GM18498 (cell line): ENCODE data around the gene ZSWIM9.
"Not testable (repeated sequence)": the region's sequence is repeated elsewhere in the genome, so short reads cannot be mapped to it uniquely, and the experiment has no call there.

ENCODE experiments used
- ATAC-seq: cut with Tn5 transposase; IDR thresholded peaks from one replicate; pipeline ENCODE4 v1.9.1; 2021; ENCODE audit warnings: mild to moderate bottlenecking, moderate library complexity; ENCODE audit not compliant: unreplicated experiment

Gene ZSWIM9

DNA sequence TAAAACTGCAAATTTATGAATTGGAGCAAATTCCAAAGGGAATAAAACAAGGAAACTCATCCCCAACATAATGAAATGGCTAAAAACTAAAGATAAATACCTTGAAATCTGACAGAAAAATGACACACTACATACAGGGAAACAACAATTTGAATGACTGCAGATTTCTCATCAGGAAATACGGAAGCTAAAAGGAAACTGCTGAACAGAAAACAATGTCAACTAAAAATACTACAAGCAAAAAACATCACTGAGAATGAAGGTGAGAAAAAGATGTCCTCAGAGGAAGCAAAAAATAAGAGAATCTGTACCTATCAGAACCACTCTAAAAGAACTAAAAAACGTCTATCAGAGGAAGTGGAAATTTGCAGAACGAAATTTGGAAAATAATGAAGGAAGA lies 39.5 kb downstream of the ZSWIM9 start:
- ATAC-seq, result no peak

DNA sequence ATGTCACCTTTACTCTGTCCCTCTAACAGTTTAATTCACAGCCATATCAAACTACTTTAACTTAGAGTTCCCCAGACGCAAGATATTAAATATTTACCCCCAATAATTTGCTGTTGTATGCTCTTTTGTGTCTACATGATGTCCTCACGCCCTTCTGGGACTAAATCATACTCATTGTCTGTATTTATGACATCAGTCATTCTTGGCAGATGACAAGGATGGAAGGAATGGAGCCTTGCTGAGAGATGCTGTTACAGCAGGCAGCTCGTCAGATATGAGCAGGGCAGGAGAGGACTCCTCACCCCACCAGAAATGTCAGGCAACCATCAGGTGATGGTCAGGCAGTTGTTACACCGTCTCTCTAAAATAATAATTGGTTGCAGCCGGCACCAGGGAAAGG lies 43.5 kb downstream of the ZSWIM9 start:
- ATAC-seq, result no peak

DNA sequence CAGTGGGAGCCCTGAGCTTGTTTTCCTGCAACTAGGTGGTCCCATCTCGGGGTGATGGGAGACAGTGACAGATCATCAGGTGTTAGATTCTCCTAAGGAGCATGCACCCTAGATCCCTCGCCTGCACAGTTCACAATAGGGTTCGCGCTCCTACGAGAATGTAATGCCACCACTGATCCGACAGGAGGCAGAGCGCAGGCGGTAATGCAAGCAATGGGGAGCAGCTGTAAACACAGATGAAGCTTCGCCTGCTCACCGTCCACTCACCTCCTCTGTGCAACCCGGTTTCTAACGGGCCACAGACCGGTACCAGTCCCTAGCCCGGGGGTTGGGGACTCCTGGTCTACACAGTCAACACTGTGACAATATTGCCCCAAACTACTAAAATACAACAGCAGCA lies 46.5 kb downstream of the ZSWIM9 start:
- no peak for ATAC-seq

DNA sequence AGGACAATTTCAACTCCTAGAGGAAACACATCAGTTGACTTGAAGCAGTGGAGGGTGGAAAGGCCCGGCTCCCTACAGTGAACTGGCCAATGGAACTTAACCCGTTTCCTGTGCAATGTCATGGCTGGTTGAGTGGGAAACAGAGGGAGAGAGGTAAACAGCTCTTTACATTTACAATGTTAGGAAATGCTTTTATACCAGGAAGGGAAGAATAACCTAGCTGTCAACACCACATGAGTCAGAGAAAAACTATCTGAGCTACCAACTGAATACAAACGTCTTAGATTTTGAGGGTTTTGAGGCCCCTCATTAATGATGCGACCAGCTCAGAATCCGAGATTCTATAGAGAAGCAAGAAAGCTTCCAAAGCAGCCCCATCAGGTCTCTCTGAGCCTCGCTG lies 48.5 kb downstream of the ZSWIM9 start:
- no peak for ATAC-seq

DNA sequence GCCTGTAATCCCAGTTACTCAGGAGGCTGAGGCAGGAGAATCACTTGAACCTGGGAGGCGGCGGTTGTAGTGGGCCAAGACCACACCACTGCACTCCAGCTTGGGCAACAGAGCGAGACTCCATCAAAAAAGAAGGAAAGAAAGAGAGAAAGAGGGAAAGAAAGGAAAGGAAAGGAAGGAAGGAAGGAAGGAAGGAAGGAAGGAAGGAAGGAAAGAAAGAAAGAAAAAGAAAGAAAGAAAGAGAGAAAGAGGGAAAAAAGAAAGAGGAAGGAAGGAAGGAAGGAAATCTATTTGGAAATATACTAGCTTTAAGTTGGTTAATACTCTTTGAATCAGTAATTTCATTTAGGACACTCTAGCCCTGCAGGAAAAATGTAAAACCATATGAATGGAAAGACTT lies 50.3 kb downstream of the ZSWIM9 start:
- ATAC-seq, result not testable (repeated sequence)

DNA sequence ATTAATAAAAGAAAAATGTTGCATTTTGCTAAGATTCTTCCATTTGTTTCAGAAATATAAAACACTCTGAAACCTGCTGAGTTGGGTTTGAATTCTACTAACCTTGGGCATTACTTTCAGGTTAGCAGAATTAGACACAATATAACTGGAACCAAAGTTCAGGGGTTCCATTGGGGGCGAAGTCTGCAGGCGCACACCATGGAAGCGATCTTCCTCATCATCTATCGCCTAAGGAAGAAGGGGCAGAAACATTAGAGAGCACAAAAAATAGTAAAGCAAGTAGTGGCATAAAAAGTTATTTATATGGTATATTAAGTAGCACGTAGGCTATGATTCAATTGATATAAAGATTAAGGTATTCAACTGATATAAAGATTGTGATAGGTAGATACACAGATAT lies 51.1 kb downstream of the ZSWIM9 start:
- no peak for ATAC-seq

DNA sequence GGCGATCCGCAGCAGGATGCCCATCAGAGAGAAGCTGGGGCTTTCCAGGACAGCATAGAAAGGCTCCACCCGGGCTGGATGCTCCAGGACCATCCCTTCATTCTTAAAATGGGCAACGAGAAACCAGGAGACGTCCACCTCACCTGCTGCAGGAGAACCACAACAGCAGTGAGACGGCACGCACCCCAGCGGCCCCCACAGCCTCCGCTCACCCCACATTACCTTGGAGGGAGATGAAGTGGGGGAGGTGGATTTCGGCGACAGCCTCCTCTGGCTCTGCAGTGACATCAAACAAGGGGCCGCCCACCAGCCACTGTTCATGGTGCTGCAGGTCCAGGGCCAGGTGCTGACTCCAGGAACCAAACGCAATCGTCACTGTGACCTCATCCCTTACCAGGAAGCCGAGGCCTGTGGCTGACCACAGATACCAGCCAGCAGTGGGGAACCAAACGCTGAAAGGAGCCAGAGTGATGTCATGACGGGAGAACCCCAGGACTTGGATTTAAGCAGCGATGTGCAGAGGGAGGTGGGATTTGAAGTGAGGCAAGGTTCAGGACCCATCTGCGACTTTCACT lies 60.2 kb downstream of the ZSWIM9 start:
- no peak for ATAC-seq

DNA sequence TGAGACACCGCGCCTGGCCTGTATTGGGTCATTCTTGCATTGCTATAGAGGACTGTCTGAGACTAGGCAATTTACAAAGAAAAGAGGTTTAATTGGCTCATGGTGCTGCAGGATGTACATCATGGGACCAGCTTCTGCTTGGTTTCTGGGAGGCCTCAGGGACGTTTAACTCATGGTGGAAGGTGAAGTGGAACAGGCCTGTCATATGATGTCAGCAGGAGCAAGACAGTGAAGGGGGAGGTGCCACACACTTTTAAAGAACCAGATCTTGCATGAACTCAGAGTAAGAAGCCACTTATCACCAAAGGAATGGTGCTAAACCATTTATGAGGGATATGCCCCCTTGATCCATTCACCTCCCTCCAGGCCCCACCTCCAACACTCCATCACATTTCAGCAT lies 66.6 kb downstream of the ZSWIM9 start:
- no peak for ATAC-seq

DNA sequence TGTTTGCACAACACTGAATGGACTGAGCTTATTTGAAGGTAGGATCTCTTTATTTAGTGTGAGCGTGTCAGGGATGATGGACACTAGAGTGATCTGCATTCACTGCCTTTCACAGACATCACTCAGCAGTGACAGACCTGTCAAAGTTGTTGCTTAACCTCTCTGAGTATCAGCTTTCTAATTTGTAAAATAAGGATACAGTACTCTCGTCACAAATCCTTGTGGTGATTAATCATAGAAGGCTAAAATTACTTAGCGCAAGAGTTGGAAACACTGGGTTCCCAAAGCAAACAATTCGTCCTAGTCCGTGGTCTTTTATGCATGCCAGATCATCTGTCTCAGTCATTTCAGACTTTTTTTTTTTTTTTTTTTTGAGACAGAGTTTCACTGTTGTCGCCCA lies 68.6 kb downstream of the ZSWIM9 start:
- ATAC-seq, result no peak

DNA sequence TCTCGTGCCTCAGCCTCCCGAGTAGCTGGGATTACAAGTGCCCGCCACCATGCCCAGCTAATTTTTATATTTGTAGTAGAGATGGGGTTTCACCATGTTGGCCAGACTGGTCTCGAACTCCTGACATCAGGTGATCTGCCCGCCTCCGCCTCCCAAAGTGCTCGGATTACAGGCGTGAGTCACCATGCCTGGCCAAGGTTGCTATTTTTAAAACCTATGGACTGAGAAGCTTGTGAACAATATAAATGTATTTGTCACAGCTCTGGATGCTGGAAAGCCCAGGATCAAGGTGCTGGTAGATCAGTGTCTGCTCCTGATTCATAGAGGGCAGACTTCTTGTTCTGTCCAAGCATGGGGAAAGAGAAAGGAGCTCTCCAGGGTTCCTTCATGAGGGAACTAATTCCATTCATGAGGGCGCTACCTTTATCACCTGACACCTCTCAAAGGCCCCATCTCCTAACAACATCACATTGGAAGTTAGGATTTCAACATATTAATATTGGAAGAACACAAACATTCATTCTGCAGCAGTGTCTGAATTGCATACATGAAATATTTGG lies 69.2 kb downstream of the ZSWIM9 start:
- ATAC-seq, result no peak

DNA sequence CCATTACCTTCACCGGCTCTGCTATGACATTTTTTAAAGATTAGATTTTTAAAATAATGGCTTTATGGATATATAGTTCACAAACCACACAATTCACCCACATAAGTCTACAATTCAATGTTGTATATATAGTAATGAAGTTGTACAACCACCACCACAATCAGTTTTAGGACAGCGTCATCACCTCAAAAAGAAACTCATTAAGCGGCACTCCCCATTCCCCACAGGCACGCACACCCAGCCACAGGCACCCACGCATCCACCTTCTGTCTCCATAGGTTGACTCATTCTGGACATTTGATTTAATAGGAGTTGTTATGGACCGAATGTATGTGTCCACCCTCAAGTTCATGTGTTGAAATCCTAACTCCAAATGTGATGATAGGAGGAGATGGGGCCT lies 71.3 kb downstream of the ZSWIM9 start:
- ATAC-seq, result not testable (repeated sequence)

DNA sequence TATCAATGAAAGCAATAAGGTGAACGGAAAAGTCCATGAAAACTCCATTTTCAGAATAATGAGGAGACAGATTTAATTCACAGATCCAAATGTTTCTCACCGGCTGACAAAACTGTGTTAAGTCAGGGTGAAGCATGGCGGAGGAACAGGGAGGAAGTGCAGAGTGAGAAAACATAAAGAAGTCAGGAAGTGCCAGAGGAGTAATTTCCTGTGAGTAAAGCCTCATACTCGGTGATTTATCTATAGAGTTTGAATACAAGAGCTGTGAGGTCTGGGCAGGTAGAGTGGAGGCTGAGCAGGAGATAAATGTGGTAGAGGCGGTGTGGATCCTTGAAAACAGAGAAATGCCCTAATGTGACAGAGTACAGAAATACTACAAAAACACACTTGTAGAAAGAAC lies 73.8 kb downstream of the ZSWIM9 start:
- no peak for ATAC-seq

DNA sequence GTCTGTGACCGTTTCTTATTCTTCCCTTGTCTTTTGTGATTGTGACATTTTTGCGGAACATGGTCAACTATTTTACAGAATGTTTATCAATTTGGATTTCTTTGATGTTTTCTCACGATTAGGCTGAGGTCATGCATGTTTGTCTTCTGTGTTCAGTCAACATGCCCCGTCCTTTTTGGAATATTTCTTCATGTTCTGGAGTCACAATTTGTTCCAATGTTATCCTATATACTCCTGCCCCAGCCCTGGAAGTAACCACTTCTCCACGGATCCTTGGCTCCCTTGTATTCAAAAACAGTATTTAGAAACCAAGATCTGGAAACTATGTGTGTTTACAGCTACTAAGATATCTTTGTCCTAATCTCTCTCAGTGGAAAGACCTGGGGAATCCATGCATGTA lies 75.6 kb downstream of the ZSWIM9 start:
- no peak for ATAC-seq

DNA sequence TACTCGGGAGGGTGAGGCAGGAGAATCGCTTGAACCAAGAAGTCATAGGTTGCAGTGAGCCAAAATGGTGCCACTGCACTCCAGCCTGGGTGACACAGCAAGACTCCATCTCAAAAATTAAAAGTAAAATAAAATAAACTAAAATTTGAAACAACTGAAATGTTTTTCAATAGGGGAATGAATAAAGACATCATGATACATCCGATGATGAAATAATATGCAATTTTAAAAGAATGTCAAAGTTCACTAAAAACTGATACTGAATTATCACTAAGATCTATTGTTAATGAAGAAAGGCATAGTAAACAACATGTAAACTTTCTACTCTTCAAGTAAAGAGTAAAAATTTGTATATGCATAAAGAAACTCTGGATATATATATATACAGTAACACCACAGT lies 76.7 kb downstream of the ZSWIM9 start:
- no peak for ATAC-seq
